Stomach (tissue), 9 donors: ENCODE results near the gene KRTAP5-11. TPM values are rescaled to one million over a fixed set of nuclear protein-coding genes. Genes with fewer than 3 reads are reported as not detected.

Experiments
- DNase-seq, 2 donors: peaks; one replicate each; pipeline versions ENCODE4 v3.0.0 to v3.0.0-alpha.2; 2013 to 2019
- H3K27ac ChIP-seq, 5 donors: fragments of 200-600 bp in 4 of 5; sonication (generic) in 4 of 5; one replicate each; pipeline ENCODE4 v1.5.1; 2013 to 2019; ENCODE audit warnings: mild to moderate bottlenecking in 1 of 5, moderate library complexity in 1 of 5
- H3K27me3 ChIP-seq, 3 donors: fragments of 200-600 bp; sonication (generic); one replicate each; pipeline ENCODE4 v1.5.1; 2017 to 2019; ENCODE audit warnings: mixed run types in 1 of 3
- H3K36me3 ChIP-seq, 4 donors: fragments of 200-600 bp; sonication (generic); 1 replicate in 3 of 4; 2 replicates in 1 of 4; pipeline ENCODE4 v1.5.1; 2016 to 2019
- H3K4me1 ChIP-seq, 4 donors: fragments of 200-600 bp; sonication (generic); one replicate each; pipeline ENCODE4 v1.5.1; 2016 to 2019
- H3K4me3 ChIP-seq, 4 donors: fragments of 200-600 bp; sonication (generic) in 3 of 4; one replicate each; pipeline ENCODE4 v1.5.1; 2016 to 2019; ENCODE audit warnings: mild to moderate bottlenecking in 1 of 4
- H3K9me3 ChIP-seq, 4 donors: fragments of 200-600 bp; sonication (generic); one replicate each; pipeline ENCODE4 v1.5.1; 2016 to 2019
- CTCF ChIP-seq, 7 experiments: fragments of 450-650 bp in 4 of 7; fragments of 200-600 bp in 3 of 7; sonication (generic) in 3 of 7; IDR thresholded peaks; one replicate each; pipeline ENCODE4 v1.5.1; 2016 to 2019; ENCODE audit warnings: antibody characterized with exemption in 7 of 7, control low read depth in 2 of 7, mild to moderate bottlenecking in 1 of 7
- EP300 ChIP-seq: sonication (generic); formaldehyde crosslinking; IDR thresholded peaks from one replicate; pipeline ENCODE4 v1.6.1; 2017; ENCODE audit warnings: antibody characterized with exemption
- POLR2A ChIP-seq, 4 donors: fragments of 450-650 bp; IDR thresholded peaks; one replicate each; pipeline ENCODE4 v1.6.1; 2016; ENCODE audit warnings: antibody characterized with exemption in 4 of 4, control low read depth in 2 of 4, mild to moderate bottlenecking in 1 of 4, moderate library complexity in 1 of 4
- POLR2AphosphoS5 ChIP-seq, 3 donors: sonication (generic); formaldehyde crosslinking; IDR thresholded peaks; one replicate each; pipeline ENCODE4 v1.6.1; 2016; ENCODE audit warnings: antibody characterized with exemption in 3 of 3
- WGBS, 5 donors: extraction: QIAGEN DNeasy Blood & Tissue Kit in 3 of 5; methylation state at CpG; one replicate each; pipeline versions ENCODE4 v1.1.5 to v1.1.7; 2013 to 2018; 5-methylcytosine and 5-hydroxymethylcytosine counted together
- intact Hi-C: fragments of 100-400 bp; cut with DNase I; formaldehyde crosslinking; loops from one replicate; pipeline ENCODE4 v1.15.1; 2023; ENCODE audit warnings: low total_unique reads
- polyA plus RNA-seq, 3 donors: library from polyadenylated mRNA; stranded (reverse); fragments of 200-250 nt; gene quantifications; one replicate each; pipeline ENCODE4 v1.2.3, GENCODE V29; 2013
- small RNA-seq, 4 donors: library from RNA; depleted of rRNA; stranded (forward); fragments of <200 nt; gene quantifications; one replicate each; pipeline ENCODE3, GENCODE V24; 2016
- total RNA-seq, 5 donors: library from RNA; depleted of rRNA; stranded (reverse); fragments of >200 nt; gene quantifications; one replicate each; pipeline versions ENCODE4 v1.1.0 to v1.2.3, GENCODE V29; 2014 to 2016
- donor health status: healthy with polysubstance abuse.
- donor health status: Bipolar disorder and iron deficiency.
- donor health status: healthy.

KRTAP5-11 gene
- total and polyA plus RNA-seq, 8 donors: not detected

DNA sequence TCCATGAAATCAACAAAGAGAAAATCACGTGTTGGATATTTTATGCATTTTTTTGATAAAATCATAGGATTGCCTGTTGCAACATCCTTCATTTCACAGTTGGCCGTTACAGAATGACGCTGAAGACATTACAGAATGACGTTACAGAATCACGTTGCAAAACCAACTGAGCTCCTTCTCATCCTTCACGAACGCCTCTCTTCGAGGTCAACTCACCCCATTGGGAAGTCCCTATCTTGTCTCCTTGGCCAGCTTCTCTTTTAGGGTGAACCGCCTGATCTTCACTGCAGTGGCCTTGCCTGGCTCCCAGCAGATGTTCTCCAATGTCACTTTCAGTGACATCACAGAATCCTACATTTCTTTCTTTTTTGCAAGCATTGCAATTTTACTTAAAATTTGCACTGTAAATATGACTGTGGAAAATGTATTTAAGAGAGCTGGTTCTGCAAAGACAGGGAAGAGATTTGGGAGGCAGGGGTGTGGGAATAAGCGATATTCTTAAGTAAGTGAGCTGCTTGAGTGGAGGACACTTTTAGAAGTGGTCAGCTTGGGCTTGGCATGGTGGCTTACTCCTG, 50.6 kb downstream of the KRTAP5-11 start:
- no peaks in the 10 kb centered on the region for H3K9me3 ChIP-seq
- H3K27ac ChIP-seq: no peak overlapping the region
- DNase-seq: no peak
- H3K4me1 ChIP-seq: no peaks in the 10 kb centered on the region
- WGBS, 5 donors: 79 to 85% (median 81%) methylated on average over 10 of the region's 10 CpGs
- no peaks in the 10 kb centered on the region for H3K36me3 ChIP-seq
- no peak overlapping the region for H3K4me3 ChIP-seq
- H3K27me3 ChIP-seq: no peaks in the 10 kb centered on the region
- intact Hi-C loops: no loop called here
- TF ChIP-seq EP300 (no peak), POLR2A (IDR thresholded peaks at IDR 0.05) (no peak), CTCF (IDR thresholded peaks at IDR 0.05) (no peak), POLR2AphosphoS5 (IDR thresholded peaks at IDR 0.05) (no peak)

Small RNA genes lying within 50 kb of the gene (small RNA-seq; reads per million reads assigned to genes)
- gene AP000867.1: 0 reads per million in 4 donors
- 0 reads per million in 4 donors for gene KRTAP5-14P

Other genes starting within 250 kb of the KRTAP5-11 start
- gene DHCR7, start 134.5 kb downstream of the KRTAP5-11 start, total RNA-seq: 10 to 100 TPM; 11.2 to 58.8 (median 17.9) TPM
- 10 to 100 TPM in 2 of 3 donors, 1 to 10 TPM in 1; 3.5 to 13.2 (median 11.2) TPM for gene DHCR7, start 134.5 kb downstream of the KRTAP5-11 start, polyA plus RNA-seq
- 100 to 1,000 TPM in 3 of 5 donors, 10 to 100 TPM in 2; 49.0 to 320 (median 104) TPM for gene NADSYN1, start 129.7 kb downstream of the KRTAP5-11 start, total RNA-seq
- 10 to 100 TPM; 28.0 to 74.9 (median 29.4) TPM for gene NADSYN1, start 129.7 kb downstream of the KRTAP5-11 start, polyA plus RNA-seq
- 1 to 10 TPM in 1 of 5 donors, not detected in 4; 4.8 TPM for gene KRTAP5-7, start 55.6 kb downstream of the KRTAP5-11 start, total RNA-seq
- gene KRTAP5-7, start 55.6 kb downstream of the KRTAP5-11 start, polyA plus RNA-seq: under 1 TPM in 1 of 3 donors, not detected in 2; 0.10 TPM
- 1 to 10 TPM in 1 of 5 donors, not detected in 4; 5.5 TPM for gene KRTAP5-8, start 44.9 kb downstream of the KRTAP5-11 start, total RNA-seq
- gene KRTAP5-8, start 44.9 kb downstream of the KRTAP5-11 start, polyA plus RNA-seq: under 1 TPM in 1 of 3 donors, not detected in 2; 0.15 TPM
- not detected for gene KRTAP5-9, start 34.5 kb downstream of the KRTAP5-11 start, total RNA-seq
- gene KRTAP5-9, start 34.5 kb downstream of the KRTAP5-11 start, polyA plus RNA-seq: under 1 TPM in 1 of 3 donors, not detected in 2; 0.55 TPM
- not detected for gene KRTAP5-10, start 17.3 kb downstream of the KRTAP5-11 start, total RNA-seq
- not detected for gene KRTAP5-10, start 17.3 kb downstream of the KRTAP5-11 start, polyA plus RNA-seq